ENCODE data around the gene NT5C3B.

NT5C3B gene

DNA sequence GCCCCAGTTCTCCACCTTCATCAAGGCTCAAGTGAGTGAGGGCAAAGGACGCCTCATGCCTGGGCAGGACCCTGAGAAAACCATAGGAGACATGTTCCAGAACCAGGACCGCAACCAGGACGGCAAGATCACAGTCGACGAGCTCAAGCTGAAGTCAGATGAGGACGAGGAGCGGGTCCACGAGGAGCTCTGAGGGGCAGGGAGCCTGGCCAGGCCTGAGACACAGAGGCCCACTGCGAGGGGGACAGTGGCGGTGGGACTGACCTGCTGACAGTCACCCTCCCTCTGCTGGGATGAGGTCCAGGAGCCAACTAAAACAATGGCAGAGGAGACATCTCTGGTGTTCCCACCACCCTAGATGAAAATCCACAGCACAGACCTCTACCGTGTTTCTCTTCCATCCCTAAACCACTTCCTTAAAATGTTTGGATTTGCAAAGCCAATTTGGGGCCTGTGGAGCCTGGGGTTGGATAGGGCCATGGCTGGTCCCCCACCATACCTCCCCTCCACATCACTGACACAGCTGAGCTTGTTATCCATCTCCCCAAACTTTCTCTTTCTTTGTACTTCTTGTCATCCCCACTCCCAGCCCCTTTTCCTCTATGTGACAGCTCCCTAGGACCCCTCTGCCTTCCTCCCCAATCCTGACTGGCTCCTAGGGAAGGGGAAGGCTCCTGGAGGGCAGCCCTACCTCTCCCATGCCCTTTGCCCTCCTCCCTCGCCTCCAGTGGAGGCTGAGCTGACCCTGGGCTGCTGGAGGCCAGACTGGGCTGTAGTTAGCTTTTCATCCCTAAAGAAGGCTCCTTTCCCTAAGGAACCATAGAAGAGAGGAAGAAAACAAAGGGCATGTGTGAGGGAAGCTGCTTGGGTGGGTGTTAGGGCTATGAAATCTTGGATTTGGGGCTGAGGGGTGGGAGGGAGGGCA, 13.6 kb downstream of the NT5C3B start:
- H3K27me3 ChIP-seq (ENCODE audit: control insufficient read depth, insufficient read depth, low read length) = no peaks in the 10 kb centered on the region
- no CpG with 5 or more reads among the region's 12 CpGs for WGBS (ENCODE audit: insufficient coverage, insufficient read length)
- H3K36me3 ChIP-seq (ENCODE audit: control insufficient read depth, insufficient read depth, low read length) = peaks cover 25% of the 10 kb centered on the region

DNA sequence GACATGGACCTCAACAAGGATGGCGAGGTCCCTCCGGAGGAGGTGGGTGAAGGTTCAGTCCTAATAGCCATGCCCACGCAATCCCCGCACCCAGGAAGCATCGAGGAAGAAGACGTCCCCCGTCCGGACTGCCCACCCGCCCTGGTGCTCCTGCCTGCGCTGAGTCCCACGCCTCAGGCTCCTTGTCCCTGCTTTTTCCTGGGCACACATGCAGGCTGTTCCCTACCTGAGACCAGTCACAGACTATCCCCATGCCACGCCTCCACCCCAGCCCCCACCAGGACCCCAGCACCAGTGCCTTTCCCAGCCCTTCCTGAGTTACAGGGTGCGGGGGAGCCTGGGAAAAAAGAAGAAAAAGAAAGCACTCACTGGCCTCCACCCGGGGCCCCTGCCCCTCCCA, 14.3 kb downstream of the NT5C3B start:
- Histone ChIP-seq H3K9me3 (ENCODE audit: control insufficient read depth, insufficient read depth, low read length) (no peaks in the 10 kb centered on the region), H3K36me3 (ENCODE audit: control insufficient read depth, insufficient read depth, low read length) (peaks cover 28% of the 10 kb centered on the region), H3K4me3 (ENCODE audit: low read length) (no peak overlapping the region), H3K27ac (ENCODE audit: low read length) (no peak overlapping the region), H3K4me1 (ENCODE audit: control insufficient read depth, insufficient read depth, low read length) (peaks cover 7% of the 10 kb centered on the region), H3K27me3 (ENCODE audit: control insufficient read depth, insufficient read depth, low read length) (no peaks in the 10 kb centered on the region)
- WGBS (ENCODE audit: insufficient coverage, insufficient read length) = no CpG with 5 or more reads among the region's 14 CpGs
- no peak for DNase-seq (ENCODE audit: low read depth, low spot score)

More for the DNA sequence above, 13.6 kb downstream of the NT5C3B start:
- no peak for DNase-seq (ENCODE audit: low read depth, low spot score)
- Histone ChIP-seq H3K9me3 (ENCODE audit: control insufficient read depth, insufficient read depth, low read length) (no peaks in the 10 kb centered on the region), H3K4me3 (ENCODE audit: low read length) (no peak overlapping the region), H3K27ac (ENCODE audit: low read length) (no peak overlapping the region), H3K4me1 (ENCODE audit: control insufficient read depth, insufficient read depth, low read length) (peaks cover 7% of the 10 kb centered on the region)

DNA sequence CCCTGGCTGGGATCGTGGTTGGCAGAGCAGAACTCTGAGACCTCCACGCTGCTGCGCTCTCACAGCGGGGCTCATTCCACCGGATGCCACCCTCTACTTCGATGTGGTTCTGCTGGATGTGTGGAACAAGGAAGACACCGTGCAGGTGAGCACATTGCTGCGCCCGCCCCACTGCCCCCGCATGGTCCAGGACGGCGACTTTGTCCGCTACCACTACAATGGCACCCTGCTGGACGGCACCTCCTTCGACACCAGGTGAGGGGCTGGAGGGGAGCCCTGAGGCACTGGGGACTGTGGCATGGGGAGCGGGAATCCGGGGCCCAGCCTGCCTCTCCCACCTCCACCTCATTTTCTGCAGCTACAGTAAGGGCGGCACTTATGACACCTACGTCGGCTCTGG, 18.0 kb downstream of the NT5C3B start:
- Histone ChIP-seq H3K27me3 (ENCODE audit: control insufficient read depth, insufficient read depth, low read length) (no peaks in the 10 kb centered on the region), H3K27ac (ENCODE audit: low read length) (no peak overlapping the region), H3K4me1 (ENCODE audit: control insufficient read depth, insufficient read depth, low read length) (peaks cover 7% of the 10 kb centered on the region), H3K36me3 (ENCODE audit: control insufficient read depth, insufficient read depth, low read length) (peaks cover 23% of the 10 kb centered on the region; the same call in 1 of the 2 replicates), H3K9me3 (ENCODE audit: control insufficient read depth, insufficient read depth, low read length) (no peaks in the 10 kb centered on the region), H3K4me3 (ENCODE audit: low read length) (no peak overlapping the region)
- WGBS (ENCODE audit: insufficient coverage, insufficient read length) = no CpG with 5 or more reads among the region's 20 CpGs
- no peak for DNase-seq (ENCODE audit: low read depth, low spot score)

DNA sequence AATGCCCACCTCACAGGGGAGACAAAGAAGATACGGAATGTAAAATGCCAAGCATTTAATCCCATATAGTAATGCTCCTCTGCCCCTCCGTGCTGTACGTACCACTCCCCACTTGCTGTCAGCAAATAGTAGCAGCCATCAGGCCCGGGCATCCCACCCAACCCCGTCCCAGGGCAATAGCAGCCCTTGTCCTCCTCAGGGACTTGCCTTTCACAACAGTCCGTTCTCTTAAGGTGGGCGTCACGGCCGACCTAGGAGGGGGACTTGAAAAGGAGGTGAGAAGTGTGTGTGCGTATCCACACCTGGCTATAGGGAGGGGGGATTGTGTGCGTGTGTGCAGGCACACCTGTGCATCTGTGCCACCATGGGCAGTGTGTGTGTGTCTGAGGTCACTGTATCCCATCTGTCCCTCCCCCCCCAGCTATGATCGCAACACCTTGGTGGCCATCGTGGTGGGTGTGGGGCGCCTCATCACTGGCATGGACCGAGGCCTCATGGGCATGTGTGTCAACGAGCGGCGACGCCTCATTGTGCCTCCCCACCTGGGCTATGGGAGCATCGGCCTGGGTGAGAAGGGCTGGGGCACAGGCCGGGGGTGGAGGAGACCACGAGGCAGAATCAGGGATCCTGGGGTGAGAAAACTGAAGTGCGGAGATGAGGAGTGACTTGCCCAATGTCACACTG, 19.3 kb downstream of the NT5C3B start:
- peaks cover 7% of the 10 kb centered on the region for H3K4me1 ChIP-seq (ENCODE audit: control insufficient read depth, insufficient read depth, low read length)
- no CpG with 5 or more reads among the region's 23 CpGs for WGBS (ENCODE audit: insufficient coverage, insufficient read length)
- DNase-seq (ENCODE audit: low read depth, low spot score) = no peak
- no peak overlapping the region for H3K27ac ChIP-seq (ENCODE audit: low read length)
- H3K36me3 ChIP-seq (ENCODE audit: control insufficient read depth, insufficient read depth, low read length) = peaks cover 22% of the 10 kb centered on the region; the same call in 1 of the 2 replicates
- H3K27me3 ChIP-seq (ENCODE audit: control insufficient read depth, insufficient read depth, low read length) = no peaks in the 10 kb centered on the region
- H3K4me3 ChIP-seq (ENCODE audit: low read length) = no peak overlapping the region
- H3K9me3 ChIP-seq (ENCODE audit: control insufficient read depth, insufficient read depth, low read length) = no peaks in the 10 kb centered on the region

DNA sequence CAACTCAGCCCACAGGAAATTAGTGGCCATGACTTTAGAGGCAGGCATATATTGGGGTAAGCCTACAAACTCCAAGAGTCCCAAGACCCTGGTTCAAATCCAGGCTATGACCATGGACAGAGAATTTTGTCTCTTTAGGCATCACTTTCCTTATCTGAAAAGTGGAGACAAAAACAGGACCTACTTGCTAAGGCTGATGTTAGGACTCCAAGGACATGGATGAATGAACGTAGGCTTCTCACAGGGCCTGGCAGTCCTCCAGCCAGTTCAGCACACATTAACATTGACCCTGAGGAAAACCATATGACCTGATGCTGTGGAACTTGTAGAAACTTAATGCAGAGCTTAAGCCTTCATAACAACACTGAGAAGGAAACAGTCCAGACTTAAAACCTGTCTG, 21.8 kb downstream of the NT5C3B start:
- H3K27ac ChIP-seq (ENCODE audit: low read length) = no peak overlapping the region
- peaks cover 3% of the 10 kb centered on the region; the same call in 1 of the 2 replicates for H3K4me1 ChIP-seq (ENCODE audit: control insufficient read depth, insufficient read depth, low read length)
- WGBS (ENCODE audit: insufficient coverage, insufficient read length) = no CpG with 5 or more reads among the region's 1 CpG
- no peaks in the 10 kb centered on the region for H3K27me3 ChIP-seq (ENCODE audit: control insufficient read depth, insufficient read depth, low read length)
- no peak for DNase-seq (ENCODE audit: low read depth, low spot score)
- no peaks in the 10 kb centered on the region for H3K9me3 ChIP-seq (ENCODE audit: control insufficient read depth, insufficient read depth, low read length)
- no peak overlapping the region for H3K4me3 ChIP-seq (ENCODE audit: low read length)
- H3K36me3 ChIP-seq (ENCODE audit: control insufficient read depth, insufficient read depth, low read length) = peaks cover 7% of the 10 kb centered on the region; the same call in 1 of the 2 replicates

DNA sequence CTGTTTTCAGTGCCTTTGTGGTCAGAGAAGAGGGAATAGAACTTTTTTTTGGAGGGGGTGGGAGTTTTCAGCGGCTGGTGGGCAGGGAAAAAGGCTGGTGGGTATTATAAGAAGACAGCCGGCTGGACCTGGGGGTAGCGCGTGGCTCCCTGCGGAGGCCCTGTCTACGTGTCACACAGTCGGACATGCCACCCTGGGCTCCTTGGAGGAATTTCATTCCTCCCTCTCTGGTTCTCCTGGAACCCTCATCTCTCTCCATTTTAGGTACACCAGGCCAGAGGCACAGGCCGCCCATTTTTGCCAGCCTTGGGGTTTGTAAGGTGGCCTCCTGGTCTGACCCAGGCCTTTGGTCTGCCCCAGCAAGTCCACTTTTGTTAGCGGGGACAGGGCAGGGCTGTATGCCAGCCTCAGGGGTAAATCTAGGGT, 22.3 kb downstream of the NT5C3B start:
- Histone ChIP-seq H3K9me3 (ENCODE audit: control insufficient read depth, insufficient read depth, low read length) (no peaks in the 10 kb centered on the region), H3K27ac (ENCODE audit: low read length) (no peak overlapping the region), H3K27me3 (ENCODE audit: control insufficient read depth, insufficient read depth, low read length) (no peaks in the 10 kb centered on the region), H3K4me3 (ENCODE audit: low read length) (peak overlapping the region; percentile 85; the same call in 1 of the 2 replicates), H3K36me3 (ENCODE audit: control insufficient read depth, insufficient read depth, low read length) (peaks cover 7% of the 10 kb centered on the region; the same call in 1 of the 2 replicates), H3K4me1 (ENCODE audit: control insufficient read depth, insufficient read depth, low read length) (no peaks in the 10 kb centered on the region; the same call in 1 of the 2 replicates)
- no CpG with 5 or more reads among the region's 9 CpGs for WGBS (ENCODE audit: insufficient coverage, insufficient read length)
- no peak for DNase-seq (ENCODE audit: low read depth, low spot score)

DNA sequence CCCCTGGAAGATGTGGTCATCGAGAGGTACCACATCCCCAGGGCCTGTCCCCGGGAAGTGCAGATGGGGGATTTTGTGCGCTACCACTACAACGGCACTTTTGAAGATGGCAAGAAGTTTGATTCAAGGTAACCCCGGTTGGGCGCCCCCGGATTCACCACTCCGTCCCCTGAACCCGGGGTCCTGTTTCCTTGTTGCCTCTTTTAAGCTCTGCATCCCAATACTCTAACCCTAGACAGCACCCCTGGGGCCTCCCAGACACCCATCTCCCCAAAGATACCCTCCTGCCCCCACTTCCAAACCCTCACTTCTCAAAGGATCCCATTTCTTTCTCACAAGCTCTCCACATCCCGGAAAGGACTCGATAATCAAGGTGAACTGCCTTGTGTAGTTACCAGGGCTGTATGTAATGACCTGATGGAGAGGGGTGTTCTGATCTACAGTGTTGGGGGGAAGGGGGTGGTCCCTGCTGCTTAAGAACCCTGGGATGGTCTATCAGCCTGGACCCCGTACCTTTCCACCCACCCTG, 22.8 kb downstream of the NT5C3B start:
- Histone ChIP-seq H3K27ac (ENCODE audit: low read length) (no peak overlapping the region), H3K36me3 (ENCODE audit: control insufficient read depth, insufficient read depth, low read length) (peaks cover 7% of the 10 kb centered on the region; the same call in 1 of the 2 replicates), H3K4me1 (ENCODE audit: control insufficient read depth, insufficient read depth, low read length) (no peaks in the 10 kb centered on the region; the same call in 1 of the 2 replicates), H3K4me3 (ENCODE audit: low read length) (peak overlapping the region; percentile 85; the same call in 1 of the 2 replicates), H3K9me3 (ENCODE audit: control insufficient read depth, insufficient read depth, low read length) (no peaks in the 10 kb centered on the region), H3K27me3 (ENCODE audit: control insufficient read depth, insufficient read depth, low read length) (no peaks in the 10 kb centered on the region)
- no peak for DNase-seq (ENCODE audit: low read depth, low spot score)
- no CpG with 5 or more reads among the region's 12 CpGs for WGBS (ENCODE audit: insufficient coverage, insufficient read length)

DNA sequence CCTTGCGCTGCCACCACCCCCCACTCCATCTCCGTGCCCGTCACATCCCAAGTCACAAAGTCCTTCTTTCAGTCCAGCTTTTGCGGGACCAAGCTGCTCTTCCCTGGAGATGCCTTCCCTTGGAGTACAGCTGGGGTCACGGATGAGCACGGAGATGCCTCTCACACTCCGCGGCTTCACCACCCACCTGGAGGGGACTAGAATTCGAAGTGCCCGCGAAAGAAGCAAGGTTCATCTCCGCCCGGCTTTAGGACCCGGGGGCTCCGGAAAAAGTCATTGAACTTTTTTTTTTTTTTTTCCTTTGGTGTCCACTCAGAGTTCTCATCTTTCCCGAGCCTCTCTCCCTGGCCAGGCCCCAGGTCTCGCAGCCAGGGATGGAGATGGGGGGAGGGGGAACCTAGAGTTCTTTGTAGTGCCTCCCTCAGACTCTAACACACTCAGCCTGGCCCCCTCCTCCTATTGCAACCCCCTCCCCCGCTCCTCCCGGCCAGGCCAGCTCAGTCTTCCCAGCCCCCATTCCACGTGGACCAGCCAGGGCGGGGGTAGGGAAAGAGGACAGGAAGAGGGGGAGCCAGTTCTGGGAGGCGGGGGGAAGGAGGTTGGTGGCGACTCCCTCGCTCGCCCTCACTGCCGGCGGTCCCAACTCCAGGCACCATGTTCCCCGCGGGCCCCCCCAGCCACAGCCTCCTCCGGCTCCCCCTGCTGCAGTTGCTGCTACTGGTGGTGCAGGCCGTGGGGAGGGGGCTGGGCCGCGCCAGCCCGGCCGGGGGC, 23.5 kb downstream of the NT5C3B start, which contains the start of gene FKBP10:
Gene FKBP10 (plus strand): TSS at position 624 of the 771 bp plus-strand sequence. CDS start 31 bp downstream, at position 655.
- Histone ChIP-seq H3K27me3 (ENCODE audit: control insufficient read depth, insufficient read depth, low read length) (no peaks in the 10 kb centered on the region), H3K4me3 (ENCODE audit: low read length) (peak within 1 kb of the TSS; percentile 85; the same call in 1 of the 2 replicates), H3K4me1 (ENCODE audit: control insufficient read depth, insufficient read depth, low read length) (no peaks in the 10 kb centered on the region), H3K27ac (ENCODE audit: low read length) (no peak within 1 kb of the TSS), H3K9me3 (ENCODE audit: control insufficient read depth, insufficient read depth, low read length) (no peaks in the 10 kb centered on the region), H3K36me3 (ENCODE audit: control insufficient read depth, insufficient read depth, low read length) (0 out of 2 replicates have a peak, but pooled peaks cover 3% of the 10 kb centered on the region)
- WGBS (ENCODE audit: insufficient coverage, insufficient read length) = no CpG with 5 or more reads among the region's 35 CpGs
- DNase-seq (ENCODE audit: low read depth, low spot score) = peak; percentile 70

DNA sequence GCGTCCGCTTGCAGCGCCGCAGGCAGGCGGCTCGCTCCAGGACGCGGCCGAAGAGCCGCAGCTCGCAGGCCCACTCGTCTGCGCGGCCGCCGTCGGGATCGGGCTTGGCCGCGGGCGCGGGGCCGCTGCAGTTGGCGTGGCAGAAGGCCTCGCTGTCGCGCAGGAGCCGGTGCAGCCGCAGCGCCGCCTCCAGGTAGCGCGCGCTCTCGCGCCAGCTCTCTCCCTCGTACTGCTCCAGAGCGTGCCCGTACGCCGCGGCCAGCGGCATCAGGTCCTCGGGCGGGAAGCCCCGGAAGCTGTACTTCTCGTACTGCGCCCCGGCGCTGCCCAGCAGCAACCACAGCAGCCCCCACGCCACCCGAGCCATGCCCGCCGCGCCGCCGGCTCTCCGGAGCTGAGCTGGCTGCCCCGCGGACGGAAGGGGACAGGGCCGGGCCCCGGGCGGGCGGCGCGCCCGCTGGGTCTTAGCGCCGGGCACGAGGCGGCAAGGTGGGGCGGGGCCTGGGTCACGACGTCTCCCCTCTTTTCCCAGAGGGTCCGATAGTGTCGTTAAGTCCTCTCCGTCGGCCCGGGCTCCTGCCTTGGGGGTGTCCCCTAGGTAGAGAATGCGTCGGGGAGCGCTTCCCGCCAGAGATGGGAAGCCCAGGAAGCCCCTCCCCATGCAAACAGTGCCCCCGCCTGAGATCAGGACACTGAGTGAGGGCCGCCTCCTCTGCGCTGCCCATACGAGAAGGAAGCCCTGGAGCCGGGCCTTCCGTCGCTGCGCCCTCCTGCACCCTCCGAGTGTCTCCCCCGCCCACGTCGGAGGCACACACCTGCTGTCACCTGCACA, 24.3 kb downstream of the NT5C3B start, which contains the start of gene P3H4:
Gene P3H4 (minus strand): TSS at position 401 of the 832 bp plus-strand sequence. CDS start 34 bp downstream, at position 367.
- peak within 1 kb of the TSS; percentile 85 for H3K4me3 ChIP-seq (ENCODE audit: low read length)
- no CpG with 5 or more reads among the region's 96 CpGs for whole genome bisulfite sequencing (ENCODE audit: insufficient coverage, insufficient read length)
- no peaks in the 10 kb centered on the region for H3K4me1 ChIP-seq (ENCODE audit: control insufficient read depth, insufficient read depth, low read length)
- no peaks in the 10 kb centered on the region for H3K36me3 ChIP-seq (ENCODE audit: control insufficient read depth, insufficient read depth, low read length)
- H3K27ac ChIP-seq (ENCODE audit: low read length) = no peak within 1 kb of the TSS
- no peaks in the 10 kb centered on the region for H3K27me3 ChIP-seq (ENCODE audit: control insufficient read depth, insufficient read depth, low read length)
- no peak for DNase-seq (ENCODE audit: low read depth, low spot score)
- no peaks in the 10 kb centered on the region for H3K9me3 ChIP-seq (ENCODE audit: control insufficient read depth, insufficient read depth, low read length)
